Transverse colon (tissue), 4 donors: ENCODE data around the gene CMTR1. TPM values are rescaled to one million over a fixed set of nuclear protein-coding genes. Genes with fewer than 3 reads are reported as not detected.
"Not testable (repeated sequence)": the region's sequence is repeated elsewhere in the genome, so short reads cannot be mapped to it uniquely, and the experiment has no call there.

Experiments
- DNase-seq: peaks from one replicate; pipeline ENCODE4 v3.0.0-alpha.2; 2019
- H3K27ac ChIP-seq, 4 donors: fragments of 200-600 bp; sonication (generic); 2 replicates each; pipeline ENCODE4 v1.5.1; 2016 to 2018; ENCODE audit warnings: inconsistent platforms in 4 of 4
- H3K27me3 ChIP-seq: fragments of 200-600 bp; sonication (generic); 2 replicates; pipeline ENCODE4 v1.5.1; 2017; ENCODE audit warnings: inconsistent platforms
- H3K36me3 ChIP-seq, 4 donors: fragments of 200-600 bp; sonication (generic); 2 replicates each; pipeline ENCODE4 v1.5.1; 2017 to 2019; ENCODE audit warnings: inconsistent platforms in 4 of 4
- H3K4me1 ChIP-seq, 4 donors: fragments of 200-600 bp; sonication (generic); 2 replicates each; pipeline ENCODE4 v1.5.1; 2017 to 2020; ENCODE audit warnings: inconsistent platforms in 4 of 4
- H3K4me3 ChIP-seq, 4 donors: fragments of 200-600 bp; sonication (generic); 1 replicate in 1 of 4; 2 replicates in 3 of 4; pipeline versions ENCODE4 v1.5.1 to v1.6.1; 2017 to 2019; ENCODE audit warnings: inconsistent platforms in 4 of 4
- H3K9me3 ChIP-seq, 2 donors: fragments of 200-600 bp; sonication (generic); 2 replicates each; pipeline ENCODE4 v1.5.1; 2017 to 2019; ENCODE audit warnings: inconsistent platforms in 2 of 2
- EP300 ChIP-seq: sonication (generic); formaldehyde crosslinking; IDR thresholded peaks from one replicate; pipeline ENCODE4 v1.6.1; 2017; ENCODE audit warnings: antibody characterized with exemption, low read depth
- POLR2A ChIP-seq: fragments of 450-650 bp; IDR thresholded peaks from one replicate; pipeline ENCODE4 v1.6.1; 2016; ENCODE audit warnings: antibody characterized with exemption, mild to moderate bottlenecking, moderate library complexity
- POLR2AphosphoS5 ChIP-seq, 3 donors: sonication (generic); formaldehyde crosslinking; IDR thresholded peaks; one replicate each; pipeline ENCODE4 v1.6.1; 2016; ENCODE audit warnings: antibody characterized with exemption in 3 of 3
- WGBS, 2 donors: methylation state at CpG; one replicate each; pipeline ENCODE4 v1.1.5; 2018; ENCODE audit warnings: low coverage in 1 of 2; 5-methylcytosine and 5-hydroxymethylcytosine counted together
- in situ Hi-C, 4 donors: fragments of 200-750 bp; cut with MboI; loops; one replicate each; pipeline versions ENCODE4 v1.15.0 to v1.15.1; 2017; ENCODE audit warnings: low sequenced_read_pairs in 3 of 4, low pct_ligation_motif_present in 1 of 4, low pct_unique_long_range_greater_than_20kb in 1 of 4
- intact Hi-C: fragments of 100-400 bp; cut with DNase I; formaldehyde crosslinking; loops from one replicate; pipeline ENCODE4 v1.15.1; 2023; ENCODE audit warnings: low total_unique reads
- total RNA-seq, 4 donors: library from RNA; depleted of rRNA; stranded (reverse); fragments of >200 nt; gene quantifications; one replicate each; pipeline ENCODE4 v1.1.0, GENCODE V29; 2016
- TF ChIP-seq, protein P1 (sequence below), 5 experiments: fragments of 200-600 bp in 3 of 5; fragments of 450-650 bp in 2 of 5; sonication (generic) in 3 of 5; IDR thresholded peaks; 1 replicate in 2 of 5; 2 replicates in 3 of 5; pipeline ENCODE4 v1.5.1; 2016 to 2017; ENCODE audit warnings: antibody characterized with exemption in 5 of 5, inconsistent platforms in 3 of 5, mild to moderate bottlenecking in 2 of 5, moderate library complexity in 1 of 5

The CMTR1 gene
- total RNA-seq, 4 donors from 2014 or later = 16.5 to 40.6 (median 24.9) TPM

DNA sequence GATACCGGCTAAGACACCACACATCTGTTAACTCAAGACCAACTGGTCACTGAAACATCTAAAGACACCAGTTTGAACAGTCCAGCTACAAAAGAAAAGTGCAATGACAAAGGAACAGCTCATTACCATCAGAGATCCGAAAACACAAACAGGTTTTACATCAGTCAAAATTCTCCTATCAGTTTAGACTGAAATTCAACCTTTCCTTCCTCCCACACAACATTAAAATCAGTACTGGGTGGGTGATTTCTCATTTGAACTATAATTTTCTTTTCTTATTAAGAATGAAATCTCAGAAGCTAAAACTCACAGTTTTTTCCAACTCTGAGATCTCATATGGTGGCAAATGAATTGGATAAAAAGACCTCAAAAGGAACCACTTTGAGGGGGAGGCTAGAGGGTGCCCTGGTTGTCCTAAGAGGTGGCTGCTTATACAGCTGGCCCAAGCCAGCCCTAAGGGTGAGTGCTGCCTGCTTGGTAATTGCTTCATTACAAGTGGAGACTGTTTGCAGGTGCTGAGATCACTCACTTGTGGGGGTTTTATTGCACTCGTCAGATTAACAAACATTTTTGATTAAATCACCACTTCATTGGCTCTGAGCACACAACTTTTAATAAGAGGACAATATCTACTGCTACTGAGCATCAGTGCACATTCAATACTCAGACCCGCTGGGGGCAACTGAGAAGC lies 62.4 kb downstream of the CMTR1 start:
- TF ChIP-seq, protein P1, sequence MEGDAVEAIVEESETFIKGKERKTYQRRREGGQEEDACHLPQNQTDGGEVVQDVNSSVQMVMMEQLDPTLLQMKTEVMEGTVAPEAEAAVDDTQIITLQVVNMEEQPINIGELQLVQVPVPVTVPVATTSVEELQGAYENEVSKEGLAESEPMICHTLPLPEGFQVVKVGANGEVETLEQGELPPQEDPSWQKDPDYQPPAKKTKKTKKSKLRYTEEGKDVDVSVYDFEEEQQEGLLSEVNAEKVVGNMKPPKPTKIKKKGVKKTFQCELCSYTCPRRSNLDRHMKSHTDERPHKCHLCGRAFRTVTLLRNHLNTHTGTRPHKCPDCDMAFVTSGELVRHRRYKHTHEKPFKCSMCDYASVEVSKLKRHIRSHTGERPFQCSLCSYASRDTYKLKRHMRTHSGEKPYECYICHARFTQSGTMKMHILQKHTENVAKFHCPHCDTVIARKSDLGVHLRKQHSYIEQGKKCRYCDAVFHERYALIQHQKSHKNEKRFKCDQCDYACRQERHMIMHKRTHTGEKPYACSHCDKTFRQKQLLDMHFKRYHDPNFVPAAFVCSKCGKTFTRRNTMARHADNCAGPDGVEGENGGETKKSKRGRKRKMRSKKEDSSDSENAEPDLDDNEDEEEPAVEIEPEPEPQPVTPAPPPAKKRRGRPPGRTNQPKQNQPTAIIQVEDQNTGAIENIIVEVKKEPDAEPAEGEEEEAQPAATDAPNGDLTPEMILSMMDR (IDR thresholded peaks at IDR 0.05) = no peak
- TF ChIP-seq EP300 (no peak), POLR2A (no peak), POLR2AphosphoS5 (IDR thresholded peaks at IDR 0.05) (no peak)
- Histone ChIP-seq H3K4me3 (no peak overlapping the region), H3K36me3 (no peaks in the 10 kb centered on the region), H3K27ac (no peak overlapping the region), H3K27me3 (no peaks in the 10 kb centered on the region), H3K4me1 (peaks cover 0 to 7% (median 3%) of the 10 kb centered on the region in 4 donors), H3K9me3 (no peaks in the 10 kb centered on the region)
- DNase-seq = no peak
- in situ Hi-C loops = no loop called here
- 83 to 92% methylated on average over 2 to 4 of the region's 4 CpGs for WGBS, 2 donors
- intact Hi-C loops = loop anchor here (10.0 kb wide), 1 partner anchor 111 kb away; no protein-coding TSS in a partner anchor

DNA sequence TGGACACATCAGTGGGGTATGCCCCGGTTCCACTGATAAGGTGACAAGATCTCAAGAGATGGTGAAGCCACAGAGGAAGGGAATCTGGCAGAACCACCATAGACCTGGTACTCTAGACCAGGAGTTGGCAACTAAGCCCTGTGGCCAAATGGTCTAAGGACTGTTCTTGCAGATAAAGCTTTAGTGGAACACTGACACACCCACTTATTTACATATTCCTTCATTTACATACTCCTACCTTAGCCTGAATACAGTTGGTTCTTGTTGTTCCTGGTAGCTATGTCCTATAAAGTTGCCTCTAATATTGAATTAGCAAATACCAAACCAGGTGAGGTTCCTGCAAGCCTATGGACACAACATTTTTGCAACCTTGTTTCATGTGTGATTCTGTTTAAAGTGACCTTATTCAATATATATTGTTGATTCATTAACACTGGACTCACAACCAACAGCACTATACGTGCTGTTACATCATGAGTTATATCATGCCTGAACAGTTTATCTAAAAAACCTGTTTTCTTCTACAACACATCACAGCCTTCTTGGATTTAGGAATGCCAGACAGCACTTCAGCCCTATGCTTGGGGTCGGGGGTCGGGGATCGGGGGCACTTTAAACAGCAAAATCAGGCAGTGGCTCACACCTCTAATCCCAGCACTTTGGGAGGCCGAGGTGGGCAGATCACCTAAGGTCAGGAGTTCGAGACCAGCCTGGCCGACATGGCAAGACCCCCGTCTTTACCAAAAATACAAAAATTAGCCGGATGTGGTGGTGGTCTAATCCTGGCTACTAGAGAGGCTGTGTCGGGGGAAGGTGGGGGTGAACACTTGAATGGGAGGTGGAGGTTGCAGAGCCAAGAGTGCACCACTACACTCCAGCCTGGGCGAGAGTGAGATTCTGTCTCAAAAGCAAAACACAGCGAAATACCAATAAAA lies 64.2 kb downstream of the CMTR1 start:
- no peak overlapping the region for H3K27ac ChIP-seq
- 85 to 88% methylated on average over 8 to 13 of the region's 13 CpGs for whole genome bisulfite sequencing, 2 donors
- no peak overlapping the region for H3K4me3 ChIP-seq
- in situ Hi-C loops = no loop called here
- no peaks in the 10 kb centered on the region for H3K27me3 ChIP-seq
- no peak for TF ChIP-seq EP300
- DNase-seq = no peak
- H3K36me3 ChIP-seq = no peaks in the 10 kb centered on the region
- intact Hi-C loops = loop anchor here (10.0 kb wide), 1 partner anchor 112 kb away; no protein-coding TSS in a partner anchor
- peaks cover 0 to 7% (median 0%) of the 10 kb centered on the region in 4 donors for H3K4me1 ChIP-seq
- no peaks in the 10 kb centered on the region for H3K9me3 ChIP-seq

DNA sequence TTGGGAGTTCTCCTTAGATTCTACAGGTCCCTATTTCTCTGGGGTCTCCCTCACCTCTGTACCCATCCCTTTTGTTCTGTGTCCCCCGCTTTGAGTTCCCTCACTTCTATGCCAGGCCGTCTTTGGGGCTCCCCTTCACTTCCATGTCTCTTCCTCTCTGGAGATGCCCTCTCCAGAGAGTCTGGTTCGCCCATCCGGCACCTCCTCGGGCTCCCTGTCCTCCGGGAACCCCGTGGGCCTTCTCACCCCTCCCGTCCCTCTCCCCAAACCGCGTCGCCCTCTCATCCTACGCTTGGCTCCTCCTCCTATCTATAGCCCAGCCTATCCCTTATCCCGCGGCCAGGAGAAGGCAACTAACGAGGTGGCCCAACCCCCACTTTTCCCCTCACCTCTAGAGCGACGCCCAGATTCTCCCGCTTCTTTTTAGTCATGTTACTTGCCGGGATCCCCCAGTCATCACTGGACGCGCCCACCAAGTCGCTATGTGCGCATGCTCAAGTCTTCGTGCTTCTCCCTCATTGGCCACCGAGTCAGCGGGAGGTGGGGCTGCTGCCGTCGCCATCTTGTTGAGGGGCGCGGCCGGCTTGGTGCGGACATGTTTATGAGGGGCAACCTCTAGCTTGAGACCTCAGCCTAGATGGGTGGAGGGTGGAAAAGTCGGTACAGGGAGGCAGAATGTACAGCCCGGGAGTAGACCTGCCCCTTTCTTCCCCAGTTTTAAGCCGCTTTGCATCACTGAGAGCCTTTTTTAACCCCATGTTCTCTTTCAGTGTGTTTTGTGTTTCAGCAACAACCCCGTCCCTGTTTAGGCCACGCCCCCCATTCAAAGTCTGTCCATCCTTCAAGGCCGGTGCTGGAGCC lies 66.6 kb downstream of the CMTR1 start, which contains the start of gene CCDC167:
CCDC167 (minus strand) TSS at position 461 of the 861 bp plus-strand sequence; CDS start at position 431, 30 bp downstream.
- Histone ChIP-seq H3K4me1 (peaks cover 0 to 7% (median 0%) of the 10 kb centered on the region in 4 donors), H3K27ac (peak within 1 kb of the TSS; percentile 47 to 73 (median 58)), H3K27me3 (no peaks in the 10 kb centered on the region), H3K4me3 (peak within 1 kb of the TSS; percentile 39 to 76 (median 62)), H3K36me3 (no peaks in the 10 kb centered on the region), H3K9me3 (no peaks in the 10 kb centered on the region)
- intact Hi-C loops (loop anchor here (10.0 kb wide), 1 partner anchor 115 kb away; no protein-coding TSS in a partner anchor), in situ Hi-C loops (no loop called here)
- 2 to 3% methylated on average over 13 to 35 of the region's 38 CpGs for WGBS, 2 donors
- TF ChIP-seq POLR2A (no peak), EP300 (no peak), POLR2AphosphoS5 (IDR thresholded peaks at IDR 0.05) (peak in 1 of 3 donors; percentile 32)
- TF ChIP-seq, protein P1 (IDR thresholded peaks at IDR 0.05) = no peak
- DNase-seq = peak; percentile 95

DNA sequence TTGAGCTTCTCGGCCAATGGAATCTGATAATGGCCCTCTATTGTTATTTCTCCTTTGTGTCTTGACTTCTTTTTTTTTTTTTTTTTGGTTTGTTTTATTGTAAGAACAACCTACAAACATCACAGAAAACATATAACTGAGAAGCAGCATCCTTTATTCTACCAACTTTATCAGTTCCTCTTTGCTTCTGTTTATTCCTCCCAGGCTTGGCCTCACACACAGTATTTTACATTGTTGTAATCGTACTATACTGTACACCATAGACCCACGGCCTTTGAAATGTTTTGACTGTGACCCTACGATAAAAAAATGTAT lies 67.2 kb downstream of the CMTR1 start:
- Histone ChIP-seq H3K9me3 (no peaks in the 10 kb centered on the region), H3K27me3 (no peaks in the 10 kb centered on the region), H3K4me3 (peak overlapping the region in 3 of 4 donors; percentile 57 to 76 (median 68)), H3K36me3 (no peaks in the 10 kb centered on the region), H3K4me1 (peaks cover 0 to 7% (median 0%) of the 10 kb centered on the region in 4 donors), H3K27ac (no peak overlapping the region)
- WGBS, 2 donors = 66 to 72% methylated on average over 4 of the region's 4 CpGs
- TF ChIP-seq POLR2AphosphoS5 (IDR thresholded peaks at IDR 0.05) = no peak
- no peak for TF ChIP-seq POLR2A
- TF ChIP-seq EP300 = no peak
- TF ChIP-seq, protein P1 (IDR thresholded peaks at IDR 0.05) = no peak
- no peak for DNase-seq
- intact Hi-C loops = no loop called here
- in situ Hi-C loops = no loop called here

DNA sequence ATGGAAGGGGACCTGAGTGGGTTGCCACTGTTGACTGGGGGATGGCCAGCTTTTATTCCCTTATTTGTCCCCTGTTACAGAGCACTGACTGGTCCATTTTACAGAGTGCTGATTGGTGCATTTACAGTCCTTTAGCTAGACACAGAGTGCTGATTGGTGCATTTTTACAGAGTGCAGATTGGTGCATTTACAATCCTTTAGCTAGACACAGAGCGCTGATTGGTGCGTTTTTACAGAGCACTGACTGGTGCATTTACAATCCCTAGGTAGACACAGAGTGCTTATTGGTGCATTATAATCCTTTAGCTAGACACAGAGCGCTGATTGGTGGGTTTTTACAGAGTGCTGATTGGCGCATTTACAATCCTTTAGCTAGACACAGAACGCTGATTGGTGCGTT lies 67.9 kb downstream of the CMTR1 start:
- WGBS, 2 donors = 96 to 100% methylated on average over 4 to 6 of the region's 6 CpGs
- H3K4me3 ChIP-seq, H3K9me3 ChIP-seq, H3K27ac ChIP-seq, H3K27me3 ChIP-seq, H3K36me3 ChIP-seq, DNase-seq, H3K4me1 ChIP-seq, intact Hi-C loops, in situ Hi-C loops: not testable (repeated sequence)
